SW 1271 (cell line): Measurements from ENCODE around the gene CCDC18.

Experiments used
- DNase-seq, 2 experiments: peaks; one replicate each; lab custom pipeline; 2025; lab: John Stamatoyannopoulos, UW

Gene CCDC18

DNA sequence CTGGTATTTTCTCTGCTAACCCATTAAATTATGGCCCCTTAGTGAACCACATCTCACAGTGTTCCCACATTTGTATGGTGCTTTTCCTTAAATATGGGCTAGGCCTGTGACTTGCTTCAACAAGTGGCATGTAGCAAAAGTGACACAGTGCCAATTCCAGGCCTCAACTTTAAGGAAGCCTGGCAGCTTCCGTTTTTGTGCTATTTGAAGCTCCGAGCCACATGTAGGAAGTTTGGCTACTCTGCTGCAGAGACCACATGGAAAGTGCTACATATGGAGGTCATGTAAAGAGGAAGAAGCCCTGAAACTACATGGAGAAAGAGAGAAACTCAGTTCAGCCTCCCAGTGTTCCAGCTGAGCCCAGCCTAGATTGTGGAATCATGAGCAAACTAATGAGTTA lies 136.7 kb downstream of the CCDC18 start:
- no peak for DNase-seq

DNA sequence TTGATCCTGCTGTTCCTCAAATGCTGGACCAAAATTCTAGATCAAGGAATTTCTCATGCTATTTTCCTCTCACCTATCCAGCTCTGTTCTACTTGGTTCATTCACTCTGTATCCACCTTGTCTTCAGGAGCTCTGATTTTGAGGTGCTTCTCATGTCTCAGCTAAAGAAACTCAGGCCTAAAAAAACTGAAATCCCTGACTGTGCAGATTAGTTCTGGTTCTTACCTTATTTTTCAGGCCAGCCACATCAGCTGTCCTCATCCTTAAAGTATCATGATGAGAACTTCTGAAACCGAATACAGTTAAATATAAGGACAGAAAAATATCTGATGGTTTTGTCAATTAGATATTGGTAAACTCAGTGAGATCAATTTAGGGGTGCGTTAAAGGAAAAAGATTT lies 137.4 kb downstream of the CCDC18 start:
- no peak for DNase-seq

DNA sequence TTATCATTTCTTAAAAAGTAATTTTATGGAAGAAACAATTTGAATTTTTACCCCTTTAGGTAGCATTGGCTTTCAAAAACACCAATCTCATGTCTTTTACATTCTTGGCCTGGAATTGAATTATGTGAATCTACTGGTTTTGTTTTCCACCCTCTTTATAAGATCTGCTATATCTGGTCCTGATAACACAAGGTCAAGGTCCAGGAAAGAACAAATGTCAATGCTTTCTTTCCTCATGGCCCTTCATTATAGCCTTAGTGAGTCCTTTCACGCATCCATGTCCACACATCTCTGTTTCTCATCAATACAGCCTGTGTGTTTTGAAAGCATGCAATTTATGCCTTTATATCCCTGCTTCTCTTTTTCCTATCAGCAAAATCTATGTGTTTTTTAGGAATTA lies 141.2 kb downstream of the CCDC18 start:
- DNase-seq, result no peak

DNA sequence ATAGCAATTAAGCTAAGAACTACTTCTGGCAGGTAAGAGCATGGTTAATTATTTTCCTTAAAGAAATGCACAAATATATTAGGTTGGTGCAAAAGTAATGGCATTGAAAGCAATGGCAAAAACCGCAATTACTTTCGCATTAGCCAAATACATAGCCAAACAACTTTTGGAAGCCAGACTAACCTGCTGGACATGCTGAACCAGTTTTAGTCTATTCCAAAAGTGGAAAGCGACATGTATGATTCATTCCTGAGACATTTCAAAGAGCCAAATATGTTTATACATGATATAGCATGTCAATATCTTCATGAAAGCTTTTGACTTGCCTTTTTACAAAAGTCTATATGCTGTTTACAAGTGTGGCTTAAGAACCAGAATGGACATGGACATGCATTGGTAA lies 141.8 kb downstream of the CCDC18 start:
- DNase-seq, result no peak

DNA sequence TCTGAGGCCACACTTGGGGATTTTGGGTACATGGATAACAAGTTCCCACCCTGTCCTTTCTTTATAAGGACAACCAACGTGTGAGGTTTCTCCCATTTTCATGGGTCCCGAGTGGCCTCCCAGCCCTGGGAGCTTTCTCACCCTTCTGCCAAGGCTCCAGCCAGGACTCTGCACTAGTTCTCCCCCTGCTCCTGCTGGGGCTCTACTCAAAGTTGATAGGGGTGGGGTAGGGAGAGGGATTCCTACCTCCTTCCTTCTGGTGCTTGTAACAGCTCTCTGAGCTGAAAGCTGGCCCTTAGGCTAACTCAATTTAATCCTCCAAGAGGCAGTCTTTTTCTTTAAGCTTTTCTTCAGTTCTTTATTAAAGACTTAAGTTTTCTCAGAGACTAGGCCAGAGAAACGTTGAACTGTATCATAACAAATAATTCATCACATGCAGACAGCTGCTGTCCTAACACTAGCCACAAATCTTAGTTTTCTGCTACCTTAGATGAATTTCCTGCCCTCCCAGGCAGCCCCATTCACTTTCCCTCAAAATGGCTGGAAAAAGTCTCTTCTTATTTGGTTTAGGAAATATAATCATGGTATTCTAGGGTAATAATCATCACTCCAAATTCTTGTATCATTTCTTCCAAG lies 142.8 kb downstream of the CCDC18 start:
- no peak for DNase-seq

DNA sequence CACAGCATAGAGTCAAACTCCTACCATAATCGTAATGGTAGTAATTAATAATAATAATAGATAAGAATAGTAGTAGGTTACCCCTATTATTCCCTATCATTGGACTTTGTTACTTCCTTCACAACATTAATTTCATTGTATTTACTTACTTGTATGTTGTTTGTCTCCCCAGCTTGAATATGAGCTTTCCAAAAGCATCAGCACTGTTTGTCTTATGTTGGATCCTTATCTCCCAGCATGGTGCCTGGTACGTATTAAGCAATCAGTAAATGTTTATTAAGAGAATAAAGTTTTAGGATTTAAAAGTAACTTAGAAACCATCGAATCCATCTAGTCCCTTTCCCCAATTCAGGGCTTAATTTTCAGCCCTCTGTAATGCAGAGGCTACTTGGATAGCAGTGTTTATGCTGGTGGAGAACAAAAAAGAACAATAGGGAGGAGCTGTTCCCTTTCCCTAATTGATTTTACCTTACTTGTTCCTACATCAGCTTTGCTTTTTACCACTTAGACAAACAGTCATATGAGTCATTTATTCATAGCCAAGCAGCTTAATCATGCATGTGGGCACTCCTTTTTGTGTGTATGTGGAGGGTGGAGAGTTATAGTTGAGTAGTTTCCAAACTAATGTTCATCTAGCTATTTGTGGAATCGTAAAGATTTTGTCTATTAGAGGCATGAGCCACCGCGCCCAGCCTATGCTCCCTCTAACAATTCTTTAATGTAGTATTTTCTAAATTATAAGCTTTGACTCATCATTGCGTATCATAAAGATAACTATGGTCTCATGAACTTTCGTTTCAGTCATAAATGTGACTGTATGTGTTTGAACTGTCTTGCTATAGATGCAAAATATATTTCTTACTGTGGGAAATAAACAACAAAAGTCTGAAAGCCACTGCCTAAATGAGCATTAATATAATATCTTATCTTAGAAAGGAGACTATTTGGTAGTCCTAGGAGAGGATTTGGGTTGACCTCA lies 144.3 kb downstream of the CCDC18 start:
- no peak for DNase-seq
